ENCODE results near the gene TNIP2. TPM values are rescaled to one million over a fixed set of nuclear protein-coding genes. Genes with fewer than 3 reads are reported as not detected.

The TNIP2 gene
- total and polyA plus RNA-seq, 2 of the 13 experiments (the other 11 are each of a cell fraction or from before 2014, with no cell fraction given), result 25.6 to 38.0 TPM

DNA sequence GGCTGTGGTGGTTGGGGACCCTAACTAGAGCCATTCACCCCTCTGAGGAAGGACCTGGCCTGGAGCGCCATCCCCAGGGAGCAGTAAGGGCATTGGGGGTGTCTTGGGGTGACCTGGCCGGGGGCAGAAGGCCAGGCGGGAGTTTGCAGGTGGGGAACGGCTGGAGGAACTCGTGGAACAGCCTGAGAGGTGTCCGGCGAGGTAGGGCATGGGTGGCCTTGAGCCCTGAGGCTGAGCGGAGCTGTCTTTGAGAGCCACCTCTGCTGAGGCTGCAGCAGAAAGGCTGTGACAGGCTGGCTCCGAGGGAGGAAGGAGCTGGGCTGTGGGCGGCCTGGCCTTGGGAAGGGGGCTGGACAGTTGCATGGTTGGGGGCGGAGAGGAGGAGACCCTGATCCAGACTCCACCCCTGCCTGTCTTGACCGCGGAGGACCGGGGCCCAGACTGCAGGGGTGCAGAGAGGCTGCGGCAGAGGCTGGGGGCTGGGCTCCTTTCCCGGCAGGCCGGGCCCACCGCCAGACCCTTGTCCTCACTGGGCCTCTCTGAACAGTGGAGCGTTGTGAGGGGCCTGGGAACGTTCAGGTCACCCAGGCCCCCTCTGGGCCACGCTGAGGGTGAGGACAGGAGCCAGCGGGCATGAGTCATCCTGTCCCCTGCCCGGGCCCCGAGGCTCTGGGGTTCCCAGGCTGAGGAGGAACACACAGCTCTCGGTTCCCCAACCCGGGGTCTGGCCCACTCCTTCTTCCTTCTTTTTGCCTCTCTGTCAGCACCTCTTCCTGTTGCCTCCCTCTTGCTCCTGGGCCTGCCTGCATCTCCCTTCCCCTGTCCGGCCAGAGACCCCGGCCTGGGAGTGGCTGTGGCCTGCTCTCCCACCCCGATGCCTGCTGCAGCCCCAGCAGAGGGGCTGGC is 44.8 kb upstream of the TNIP2 start (continued):
- TF ChIP-seq ZNF232 (CRISPR knock-in tag; IDR thresholded peaks at IDR 0.05; ENCODE audit: borderline replicate concordance) (no peak), ARID5B (CRISPR knock-in tag; IDR thresholded peaks at IDR 0.05) (peak; percentile 87), NPAS2 (CRISPR knock-in tag; IDR thresholded peaks at IDR 0.05; ENCODE audit: borderline replicate concordance) (no peak), HNF1A (IDR thresholded peaks at IDR 0.05; ENCODE audit: low read depth) (no peak), HNF1A (CRISPR knock-in tag; IDR thresholded peaks at IDR 0.05; ENCODE audit: borderline replicate concordance) (peak; percentile 81; the same call in 1 of the 2 replicates), ZNF558 (CRISPR knock-in tag; IDR thresholded peaks at IDR 0.05; ENCODE audit: borderline replicate concordance) (no peak), TOE1 (CRISPR knock-in tag; IDR thresholded peaks at IDR 0.05) (no peak), ZNF354B (CRISPR knock-in tag; IDR thresholded peaks at IDR 0.05) (no peak), ZNF180 (CRISPR knock-in tag; IDR thresholded peaks at IDR 0.05; ENCODE audit: borderline replicate concordance, low read depth) (no peak), RCOR2 (CRISPR knock-in tag; IDR thresholded peaks at IDR 0.05) (peak; percentile 83), ZNF550 (CRISPR knock-in tag; IDR thresholded peaks at IDR 0.05; ENCODE audit: borderline replicate concordance) (peak; percentile 51; the same call in 1 of the 2 replicates), ZNF530 (CRISPR knock-in tag; IDR thresholded peaks at IDR 0.05; ENCODE audit: low read depth) (no peak), KMT2A (CRISPR knock-in tag; IDR thresholded peaks at IDR 0.05) (0 out of 2 replicates have a peak, but pooled peaks have one; percentile 39), ZBTB20 (CRISPR knock-in tag; IDR thresholded peaks at IDR 0.05; ENCODE audit: borderline replicate concordance, low read depth) (no peak), YEATS4 (CRISPR knock-in tag; IDR thresholded peaks at IDR 0.05; ENCODE audit: borderline replicate concordance) (peak; percentile 66), RBM22 (optimal IDR thresholded peaks at IDR 0.05; ENCODE audit: low read length) (no peak)
- TF ChIP-seq, protein P1, sequence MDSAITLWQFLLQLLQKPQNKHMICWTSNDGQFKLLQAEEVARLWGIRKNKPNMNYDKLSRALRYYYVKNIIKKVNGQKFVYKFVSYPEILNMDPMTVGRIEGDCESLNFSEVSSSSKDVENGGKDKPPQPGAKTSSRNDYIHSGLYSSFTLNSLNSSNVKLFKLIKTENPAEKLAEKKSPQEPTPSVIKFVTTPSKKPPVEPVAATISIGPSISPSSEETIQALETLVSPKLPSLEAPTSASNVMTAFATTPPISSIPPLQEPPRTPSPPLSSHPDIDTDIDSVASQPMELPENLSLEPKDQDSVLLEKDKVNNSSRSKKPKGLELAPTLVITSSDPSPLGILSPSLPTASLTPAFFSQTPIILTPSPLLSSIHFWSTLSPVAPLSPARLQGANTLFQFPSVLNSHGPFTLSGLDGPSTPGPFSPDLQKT (CRISPR knock-in tag; IDR thresholded peaks at IDR 0.05; ENCODE audit: borderline replicate concordance), result no peak
- TF ChIP-seq, protein P2, sequence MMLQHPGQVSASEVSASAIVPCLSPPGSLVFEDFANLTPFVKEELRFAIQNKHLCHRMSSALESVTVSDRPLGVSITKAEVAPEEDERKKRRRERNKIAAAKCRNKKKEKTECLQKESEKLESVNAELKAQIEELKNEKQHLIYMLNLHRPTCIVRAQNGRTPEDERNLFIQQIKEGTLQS (CRISPR knock-in tag; IDR thresholded peaks at IDR 0.05), result peak; percentile 98
